K562 (cell line): Measurements from ENCODE around the gene FBXW7. TPM values are rescaled to one million over a fixed set of nuclear protein-coding genes. Genes with fewer than 3 reads are reported as not detected.

Source experiments
- AFF1 ChIP-seq, 2 experiments: fragments of 450-650 bp; IDR thresholded peaks; 2 replicates each; pipeline ENCODE4 v1.6.1; 2018; ENCODE audit warnings: mild to moderate bottlenecking in 2 of 2, low read depth in 1 of 2; ENCODE audit not compliant: partially characterized antibody in 2 of 2
- CREBBP ChIP-seq: IDR thresholded peaks from one replicate; pipeline ENCODE4 v1.6.1; 2012; ENCODE audit warnings: low read depth, mild to moderate bottlenecking, control low read depth, inconsistent platforms, low read length
- CTCF ChIP-seq, 3 experiments: IDR thresholded peaks in 2 of 3; conservative IDR thresholded peaks in 1 of 3; 2 replicates each; pipeline ENCODE4 v1.5.1; 2011 to 2012; ENCODE audit warnings: low read length in 3 of 3, mild to moderate bottlenecking in 3 of 3, control low read depth in 2 of 3, improper control_type of control experiment in 1 of 3, inconsistent platforms in 1 of 3, low read depth in 1 of 3, mixed read lengths in 1 of 3, moderate library complexity in 1 of 3; ENCODE audit not compliant: insufficient read depth in 2 of 3
- EP300 ChIP-seq: IDR thresholded peaks from 2 replicates; pipeline ENCODE4 v1.6.1; 2012; ENCODE audit warnings: low read length, improper control_type of control experiment
- KAT8 ChIP-seq: fragments of 450-650 bp; IDR thresholded peaks from 2 replicates; pipeline ENCODE4 v1.6.1; 2016; ENCODE audit warnings: low read depth, mild to moderate bottlenecking
- KLF13 ChIP-seq: fragments of 450-650 bp; IDR thresholded peaks from 2 replicates; pipeline ENCODE4 v1.6.1; 2016; ENCODE audit warnings: missing genetic modification characterization, low read depth, mild to moderate bottlenecking, missing compliant biosample characterization, moderate library complexity, borderline replicate concordance
- MTA3 ChIP-seq: fragments of 450-650 bp; formaldehyde crosslinking; IDR thresholded peaks from 2 replicates; pipeline ENCODE4 v1.6.1; 2017; ENCODE audit warnings: mild to moderate bottlenecking, borderline replicate concordance
- MYC ChIP-seq, 2 experiments: fragments of 250-450 bp in 1 of 2; sonication (Bioruptor Pico) in 1 of 2; IDR thresholded peaks; 2 replicates each; pipeline versions ENCODE4 v1.5.1 to v1.6.1; 2012 to 2021; ENCODE audit warnings: low read depth in 2 of 2, borderline replicate concordance in 1 of 2, improper control_type of control experiment in 1 of 2, low read length in 1 of 2, mild to moderate bottlenecking in 1 of 2, moderate library complexity in 1 of 2
- PPARD ChIP-seq: fragments of 250-450 bp; sonication (Bioruptor Pico); IDR thresholded peaks from 2 replicates; pipeline ENCODE4 v1.8.0; 2022; ENCODE audit warnings: inconsistent platforms, mild to moderate bottlenecking, moderate library complexity
- RBM14 ChIP-seq: fragments of 200-400 bp; formaldehyde crosslinking; IDR thresholded peaks from 2 replicates; pipeline ENCODE4 v1.6.1; 2018; ENCODE audit warnings: low read depth, mild to moderate bottlenecking, low read length, moderate library complexity, borderline replicate concordance; ENCODE audit not compliant: insufficient read depth
- RHOXF2B ChIP-seq: fragments of 250-450 bp; sonication (Bioruptor Pico); conservative IDR thresholded peaks from 2 replicates; pipeline ENCODE4 v1.5.1; 2021
- SMARCA4 ChIP-seq: fragments of 450-650 bp; IDR thresholded peaks from 2 replicates; pipeline ENCODE4 v1.6.1; 2016
- SMARCE1 ChIP-seq: fragments of 450-650 bp; IDR thresholded peaks from 2 replicates; pipeline ENCODE4 v1.7.1; 2016; ENCODE audit warnings: mild to moderate bottlenecking
- ZBTB5 ChIP-seq: fragments of 450-650 bp; IDR thresholded peaks from 2 replicates; pipeline ENCODE4 v1.6.1; 2017; ENCODE audit warnings: antibody characterized with exemption
- ZHX1 ChIP-seq: fragments of 150-350 bp; conservative IDR thresholded peaks from 2 replicates; pipeline ENCODE4 v1.6.1; 2014; ENCODE audit warnings: low read length
- ZKSCAN1 ChIP-seq: fragments of 150-350 bp; IDR thresholded peaks from 2 replicates; pipeline ENCODE4 v1.6.1; 2016; ENCODE audit warnings: low read depth, low read length
- ZNF232 ChIP-seq: sonication (generic); formaldehyde crosslinking; IDR thresholded peaks from 2 replicates; pipeline ENCODE4 v1.8.0; 2022; ENCODE audit warnings: mild to moderate bottlenecking, missing genetic modification reagents
- polyA plus RNA-seq, 8 experiments: library from polyadenylated mRNA; depleted of rRNA in 4 of 8; stranded (reverse) in 5 of 8; unstranded in 3 of 8; fragments of >200 nt; fragmentation: Nextera tagmentation in 2 of 8; fragmentation: Illumina TruSeq in 1 of 8; extraction: Ambion mirVana in 2 of 8; extraction: Trizol in 1 of 8; gene quantifications; 2 replicates each; pipeline versions ENCODE4 v1.2.1 to v1.2.3, GENCODE V29; 2011 to 2014; ENCODE audit warnings: inconsistent platforms in 1 of 8, missing spikeins in 1 of 8
- total RNA-seq, 7 experiments: library from RNA; depleted of rRNA in 6 of 7; stranded (reverse); fragments of >200 nt in 6 of 7; fragmentation: Illumina TruSeq in 2 of 7; extraction: Trizol in 2 of 7; gene quantifications; 2 replicates each; pipeline versions ENCODE4 v1.2.1 to v1.2.3, GENCODE V29; 2011 to 2021; ENCODE audit warnings: low replicate concordance in 1 of 7

FBXW7 gene
- total and polyA plus RNA-seq, 9 of the 15 experiments (the other 6 are each of a cell fraction or from before 2014, with no cell fraction given) = 6.8 to 44.2 (median 16.4) TPM

- no peak for TF ChIP-seq ZBTB5
- TF ChIP-seq ZKSCAN1 = no peak
- TF ChIP-seq CTCF (IDR thresholded peaks at IDR 0.05 in 2 of 3, conservative IDR thresholded peaks at IDR 0.05 in 1 of 3; ENCODE audit: insufficient read depth in 2 of 3, low read depth in 1 of 3, low read length in 3 of 3) = no peak
- TF ChIP-seq PPARD = no peak
- no peak for TF ChIP-seq ZHX1
- no peak for TF ChIP-seq MYC (IDR thresholded peaks at IDR 0.05; ENCODE audit: low read depth, low read length)
- TF ChIP-seq MYC (CRISPR knock-in tag; IDR thresholded peaks at IDR 0.05; ENCODE audit: borderline replicate concordance, low read depth) = no peak
- TF ChIP-seq SMARCA4 = peak; percentile 39; the same call in 1 of the 2 replicates
- no peak for TF ChIP-seq KAT8
- no peak; the same call in 1 of the 2 replicates for TF ChIP-seq SMARCE1
- TF ChIP-seq ZNF232 = no peak
- TF ChIP-seq EP300 = peak; percentile 57; the same call in 1 of the 2 replicates
- no peak; the same call in 1 of the 2 replicates for TF ChIP-seq MTA3
- TF ChIP-seq AFF1 (IDR thresholded peaks at IDR 0.05; ENCODE audit: low read depth in 1 of 2, partially characterized antibody in 2 of 2) = peak in 1 of 2 experiments; percentile 39
- TF ChIP-seq CREBBP = no peak
- no peak for TF ChIP-seq RBM14
- no peak for TF ChIP-seq RHOXF2B (CRISPR knock-in tag)
- TF ChIP-seq KLF13 = no peak
These were observed 56.4 kb downstream of the FBXW7 start (continued) for GRCh38 chr4:152479428-152480026.
